CD4-positive, alpha-beta memory T cell (primary cell): ENCODE results near the gene CHEK2. TPM values are rescaled to one million over a fixed set of nuclear protein-coding genes. Genes with fewer than 3 reads are reported as not detected.
A peak's percentile ranks its signal among the peaks of the same experiment; 100 is the strongest.

Experiments used
- CTCF ChIA-PET: fragments of 350-600 bp; sonication (Branson Sonifier 250); formaldehyde crosslinking; loops from one replicate; lab custom pipeline; 2021; ENCODE audit warnings: inconsistent platforms; ENCODE audit not compliant: partially characterized antibody; lab: Charles Lee
- POLR2A ChIA-PET: fragments of 350-600 bp; sonication (Branson Sonifier 250); formaldehyde crosslinking; loops from one replicate; lab custom pipeline; 2021; ENCODE audit not compliant: partially characterized antibody; lab: Charles Lee
- DNase-seq, 5 donors: peaks; one replicate each; pipeline versions ENCODE4 v3.0.0 to v3.0.0-alpha.2; 2020 to 2022; ENCODE audit warnings: mixed read lengths in 1 of 5
- H3K27ac ChIP-seq: one replicate; pipeline ENCODE4 v1.7.0; 2013; ENCODE audit warnings: low read depth, low read length
- H3K27me3 ChIP-seq: 2 replicates; pipeline ENCODE4 v1.7.0; 2013; ENCODE audit warnings: mild to moderate bottlenecking, low read length, moderate library complexity; ENCODE audit not compliant: insufficient read depth
- H3K36me3 ChIP-seq: 2 replicates; pipeline ENCODE4 v1.7.0; 2013; ENCODE audit warnings: mild to moderate bottlenecking, low read length, moderate library complexity; ENCODE audit not compliant: insufficient read depth
- H3K4me1 ChIP-seq: 2 replicates; pipeline ENCODE4 v1.7.0; 2013; ENCODE audit warnings: mild to moderate bottlenecking, low read length, moderate library complexity; ENCODE audit not compliant: insufficient read depth
- H3K4me3 ChIP-seq, 2 donors: one replicate each; pipeline ENCODE4 v1.7.0; 2013; ENCODE audit warnings: low read length in 2 of 2, mild to moderate bottlenecking in 1 of 2
- H3K9me3 ChIP-seq, 2 donors: one replicate each; pipeline ENCODE4 v1.7.0; 2013; ENCODE audit warnings: low read length in 2 of 2, control low read depth in 1 of 2; ENCODE audit not compliant: control insufficient read depth in 1 of 2
- H3K27ac Mint-ChIP-seq, 7 donors: one replicate each; pipeline ENCODE4 v1.8.0; 2020 to 2021; ENCODE audit warnings: mixed read lengths in 7 of 7, mild to moderate bottlenecking in 6 of 7, inconsistent platforms in 3 of 7, moderate library complexity in 3 of 7
- H3K27me3 Mint-ChIP-seq, 2 donors: one replicate each; pipeline ENCODE4 v1.8.0; 2020 to 2021; ENCODE audit warnings: mixed read lengths in 2 of 2
- H3K36me3 Mint-ChIP-seq, 2 donors: one replicate each; pipeline ENCODE4 v1.8.0; 2020 to 2021; ENCODE audit warnings: mixed read lengths in 2 of 2, inconsistent platforms in 1 of 2, mild to moderate bottlenecking in 1 of 2
- H3K4me1 Mint-ChIP-seq, 4 donors: one replicate each; pipeline ENCODE4 v1.8.0; 2020 to 2021; ENCODE audit warnings: mixed read lengths in 4 of 4, mild to moderate bottlenecking in 1 of 4
- H3K4me3 Mint-ChIP-seq, 8 donors: one replicate each; pipeline ENCODE4 v1.8.0; 2020 to 2021; ENCODE audit warnings: mixed read lengths in 8 of 8, mild to moderate bottlenecking in 7 of 8, moderate library complexity in 6 of 8, inconsistent platforms in 3 of 8
- H3K9me3 Mint-ChIP-seq, 8 donors: one replicate each; pipeline ENCODE4 v1.8.0; 2020 to 2021; ENCODE audit warnings: mixed read lengths in 8 of 8, mild to moderate bottlenecking in 5 of 8, inconsistent platforms in 3 of 8, moderate library complexity in 1 of 8
- intact Hi-C: fragments of 100-400 bp; cut with micrococcal nuclease; formaldehyde crosslinking; loops from one replicate; pipeline ENCODE4 v1.15.1; 2023
- polyA plus RNA-seq, 2 donors: library from polyadenylated mRNA; unstranded; fragments of 300-500 nt; fragmentation: Illumina TruSeq; gene quantifications; one replicate each; pipeline ENCODE4 v1.2.3, GENCODE V29; 2021
- total RNA-seq, 2 experiments: library from RNA; stranded (reverse); gene quantifications; one replicate each; pipeline ENCODE4 v1.2.3, GENCODE V29; 2021

CHEK2 gene
- total and polyA plus RNA-seq, 4 experiments from 2014 or later: 4.6 to 16.4 (median 8.4) TPM

DNA sequence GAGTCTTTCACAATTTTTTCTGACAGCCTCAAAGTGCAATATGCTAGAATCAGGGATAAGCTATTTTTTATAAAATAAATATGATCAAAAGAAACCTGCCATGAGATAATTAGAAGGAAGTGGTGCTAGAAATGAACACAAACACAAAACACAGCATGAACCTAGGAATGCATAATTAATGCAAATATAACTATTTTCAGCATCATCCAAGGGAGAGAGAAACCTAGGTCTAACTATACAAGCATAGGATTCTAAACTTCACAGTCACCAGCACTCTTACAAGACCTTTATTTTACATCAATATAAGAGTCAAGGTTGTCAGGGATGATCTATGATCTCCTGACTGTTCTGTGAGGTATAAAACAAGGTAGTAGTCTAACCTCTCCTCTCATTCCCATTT lies 91.2 kb downstream of the CHEK2 start:
- Histone ChIP-seq H3K9me3 (no peaks in the 10 kb centered on the region), H3K27ac (no peak overlapping the region), H3K4me1 (no peaks in the 10 kb centered on the region), H3K4me3 (no peak overlapping the region), H3K27me3 (peaks cover 13% of the 10 kb centered on the region), H3K36me3 (no peaks in the 10 kb centered on the region)
- Mint-ChIP-seq H3K9me3 (peaks cover 0 to 13% (median 8%) of the 10 kb centered on the region in 8 donors), H3K4me1 (no peaks in the 10 kb centered on the region), H3K36me3 (no peaks in the 10 kb centered on the region), H3K27ac (no peak overlapping the region), H3K4me3 (no peak overlapping the region), H3K27me3 (peaks cover 35 to 40% of the 10 kb centered on the region in 2 donors)
- POLR2A ChIA-PET: no interaction called here
- no peak for DNase-seq
- CTCF ChIA-PET: no interaction called here
- intact Hi-C loops: no loop called here

DNA sequence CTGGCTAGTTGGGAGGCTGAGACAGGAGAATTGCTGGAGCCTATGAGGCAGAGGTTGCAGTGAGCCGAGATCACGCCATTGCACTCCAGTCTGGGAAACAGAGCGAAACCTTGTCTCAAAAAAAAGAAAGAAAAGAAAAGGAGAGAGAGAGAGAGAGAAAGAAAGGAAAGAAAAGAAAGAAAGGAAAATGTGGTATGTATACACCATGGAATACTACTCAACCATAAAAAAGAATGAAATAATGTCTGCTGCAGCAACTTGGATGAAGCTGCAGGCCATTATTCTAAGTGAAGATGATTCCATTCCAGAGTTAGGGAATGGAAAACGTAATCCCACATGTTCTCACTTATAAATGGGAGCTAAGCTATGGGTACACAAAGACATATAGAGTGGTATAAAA lies 92.8 kb downstream of the CHEK2 start:
- H3K4me1 ChIP-seq: no peaks in the 10 kb centered on the region
- ChIA-PET POLR2A (no interaction called here), CTCF (no interaction called here)
- Mint-ChIP-seq H3K27ac (no peak overlapping the region), H3K27me3 (peaks cover 37 to 39% of the 10 kb centered on the region in 2 donors), H3K4me1 (no peaks in the 10 kb centered on the region), H3K4me3 (peak overlapping the region in 1 of 8 donors; percentile 39), H3K9me3 (peaks cover 0 to 13% (median 8%) of the 10 kb centered on the region in 8 donors), H3K36me3 (no peaks in the 10 kb centered on the region)
- no peak for DNase-seq
- H3K4me3 ChIP-seq: no peak overlapping the region
- H3K9me3 ChIP-seq: no peaks in the 10 kb centered on the region
- H3K27me3 ChIP-seq: peaks cover 6% of the 10 kb centered on the region
- no peak overlapping the region for H3K27ac ChIP-seq
- H3K36me3 ChIP-seq: no peaks in the 10 kb centered on the region
- intact Hi-C loops: no loop called here

DNA sequence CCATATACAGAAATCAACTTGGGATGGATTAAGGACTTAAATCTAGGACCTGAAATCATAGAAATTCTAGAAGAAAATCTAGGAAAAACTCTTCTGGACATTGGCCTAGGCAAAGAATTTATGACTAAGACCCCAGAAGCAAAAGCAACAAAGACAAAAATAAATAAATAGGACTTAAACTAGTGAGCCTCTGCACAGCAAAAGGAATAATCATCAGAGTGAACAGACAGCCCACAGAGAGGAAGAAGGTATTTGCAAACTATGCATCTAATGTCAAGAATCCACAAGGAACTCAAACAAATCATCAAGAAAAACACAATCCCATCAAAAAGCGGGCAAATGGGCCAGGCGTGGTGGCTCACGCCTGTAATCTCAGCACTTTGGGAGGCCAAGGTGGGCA lies 94.4 kb downstream of the CHEK2 start:
- Histone ChIP-seq H3K36me3 (no peaks in the 10 kb centered on the region), H3K4me3 (no peak overlapping the region), H3K9me3 (no peaks in the 10 kb centered on the region), H3K27me3 (peaks cover under 1% of the 10 kb centered on the region), H3K27ac (no peak overlapping the region), H3K4me1 (no peaks in the 10 kb centered on the region)
- intact Hi-C loops: no loop called here
- no peak for DNase-seq
- Mint-ChIP-seq H3K4me3 (no peak overlapping the region), H3K36me3 (no peaks in the 10 kb centered on the region), H3K9me3 (peaks cover 0 to 6% (median 2%) of the 10 kb centered on the region in 8 donors), H3K4me1 (no peaks in the 10 kb centered on the region), H3K27ac (no peak overlapping the region), H3K27me3 (peaks cover 33 to 40% of the 10 kb centered on the region in 2 donors)
- ChIA-PET CTCF (no interaction called here), POLR2A (no interaction called here)

DNA sequence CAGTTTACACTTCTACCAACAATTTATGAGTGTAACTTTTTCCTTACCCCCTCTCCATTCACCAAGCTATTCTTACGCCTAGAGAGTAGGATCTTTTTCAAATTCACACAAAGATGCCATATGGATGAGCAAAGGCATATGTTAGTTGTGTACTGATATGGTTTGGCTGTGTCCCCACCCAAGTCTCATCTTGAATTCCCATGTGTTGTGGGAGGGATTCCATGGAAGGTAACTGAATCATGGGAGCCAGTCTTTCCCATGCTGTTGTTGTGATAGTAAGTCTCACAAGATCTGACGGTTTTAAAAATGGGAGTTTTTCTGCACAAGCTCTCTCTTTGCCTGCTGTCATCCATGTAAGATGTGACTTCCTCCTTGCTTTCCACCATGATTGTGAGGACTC lies 102.3 kb downstream of the CHEK2 start:
- Mint-ChIP-seq H3K4me1 (no peaks in the 10 kb centered on the region), H3K27ac (no peak overlapping the region), H3K4me3 (no peak overlapping the region), H3K27me3 (peaks cover 19 to 23% of the 10 kb centered on the region in 2 donors), H3K9me3 (no peaks in the 10 kb centered on the region), H3K36me3 (no peaks in the 10 kb centered on the region)
- Histone ChIP-seq H3K27me3 (no peaks in the 10 kb centered on the region), H3K9me3 (no peaks in the 10 kb centered on the region), H3K27ac (no peak overlapping the region), H3K4me3 (no peak overlapping the region), H3K36me3 (no peaks in the 10 kb centered on the region), H3K4me1 (no peaks in the 10 kb centered on the region)
- intact Hi-C loops: no loop called here
- ChIA-PET CTCF (interaction anchor here (1.2 kb wide), 1 partner anchor 31 kb away, joined by 3 read pairs; no protein-coding TSS in a partner anchor), POLR2A (no interaction called here)
- no peak for DNase-seq

Other genes with a start within 250 kb of the CHEK2 start
- gene TTC28, start 62.0 kb downstream of the CHEK2 start, total RNA-seq: 1 to 10 TPM; 1.6 to 1.7 TPM
- gene TTC28, start 62.0 kb downstream of the CHEK2 start, polyA plus RNA-seq: under 1 TPM in 1 of 2 donors, not detected in 1; 0.50 TPM
- 10 to 100 TPM in 1 of 2 experiments, 1 to 10 TPM in 1; 9.3 to 11.1 TPM for gene HSCB, start 219 bp upstream of the CHEK2 start, total RNA-seq
- 10 to 100 TPM in 1 of 2 donors, 1 to 10 TPM in 1; 7.6 to 10.3 TPM for gene HSCB, start 219 bp upstream of the CHEK2 start, polyA plus RNA-seq
- 10 to 100 TPM; 20.3 to 20.6 TPM for gene CCDC117, start 30.9 kb upstream of the CHEK2 start, total RNA-seq
- 1 to 10 TPM; 7.2 to 10.0 TPM for gene CCDC117, start 30.9 kb upstream of the CHEK2 start, polyA plus RNA-seq
- gene XBP1, start 58.7 kb upstream of the CHEK2 start, total RNA-seq: 100 to 1,000 TPM; 154 to 164 TPM
- 100 to 1,000 TPM; 315 to 533 TPM for gene XBP1, start 58.7 kb upstream of the CHEK2 start, polyA plus RNA-seq
- gene ZNRF3, start 141.8 kb upstream of the CHEK2 start, total RNA-seq: under 1 TPM; 0.70 to 0.89 TPM
- under 1 TPM in 1 of 2 donors, not detected in 1; 0.11 TPM for gene ZNRF3, start 141.8 kb upstream of the CHEK2 start, polyA plus RNA-seq